Panc1 (cell line): ENCODE measurements around the gene ECD. TPM values are rescaled to one million over a fixed set of nuclear protein-coding genes. Genes with fewer than 3 reads are reported as not detected.

Experiments used
- ATAC-seq: fragments of 200-7000 bp; cut with Tn5 transposase; 2 replicates; pipeline ENCODE4 v1.9.1; 2020; ENCODE audit warnings: mild to moderate bottlenecking, moderate library complexity
- BruUV-seq: library from RNA; stranded (reverse); fragments of 400-500 nt; replicated peaks from 2 replicates; lab custom pipeline; 2021; lab: Mats Ljungman, UMichigan
- CTCF ChIA-PET: fragments of 300-600 bp; sonication (Branson Sonifier 250); formaldehyde crosslinking; loops from one replicate; lab custom pipeline; 2022; ENCODE audit warnings: antibody characterized with exemption; lab: Charles Lee
- POLR2A ChIA-PET: fragments of 300-600 bp; sonication (Branson Sonifier 250); formaldehyde crosslinking; loops from one replicate; lab custom pipeline; 2022; ENCODE audit warnings: antibody characterized with exemption; lab: Charles Lee
- DNase-seq: peaks from one replicate; pipeline ENCODE4 v3.0.0-alpha.2; 2010; ENCODE audit warnings: low read depth, low spot score
- H3K27ac ChIP-seq: 2 replicates; pipeline ENCODE4 v1.5.1; 2011; ENCODE audit warnings: mild to moderate bottlenecking, low read length, inconsistent platforms
- H3K27me3 ChIP-seq: fragments of 200-500 bp; sonication (Bioruptor generic); 2 replicates; pipeline ENCODE4 v1.6.0; 2014; ENCODE audit warnings: low read length, inconsistent platforms; ENCODE audit not compliant: control insufficient read depth, insufficient read depth
- H3K36me3 ChIP-seq: fragments of 200-500 bp; sonication (Bioruptor generic); 2 replicates; pipeline ENCODE4 v1.5.1; 2014; ENCODE audit warnings: inconsistent platforms, mild to moderate bottlenecking, low read length, moderate library complexity; ENCODE audit not compliant: control insufficient read depth, insufficient read depth
- H3K4me1 ChIP-seq: 2 replicates; pipeline ENCODE4 v1.5.1; 2011; ENCODE audit warnings: inconsistent platforms, mild to moderate bottlenecking, low read length, moderate library complexity; ENCODE audit not compliant: control insufficient read depth, insufficient read depth
- H3K4me3 ChIP-seq, 2 experiments: 2 replicates each; pipeline ENCODE4 v1.5.1; 2011 to 2012; ENCODE audit warnings: low read depth in 2 of 2, low read length in 2 of 2, mild to moderate bottlenecking in 2 of 2, inconsistent platforms in 1 of 2, moderate library complexity in 1 of 2
- H3K9me3 ChIP-seq: fragments of 200-500 bp; sonication (Bioruptor generic); 2 replicates; pipeline ENCODE4 v1.5.1; 2014; ENCODE audit warnings: low read depth, mild to moderate bottlenecking, inconsistent platforms, low read length, moderate library complexity; ENCODE audit not compliant: control insufficient read depth, insufficient read depth
- POLR2AphosphoS5 ChIP-seq: IDR thresholded peaks from 2 replicates; pipeline ENCODE4 v1.6.1; 2012; ENCODE audit warnings: mild to moderate bottlenecking, low read depth, low read length, moderate library complexity
- SIN3A ChIP-seq: IDR thresholded peaks from 2 replicates; pipeline ENCODE4 v1.6.1; 2012; ENCODE audit warnings: low read depth, mild to moderate bottlenecking, low read length, moderate library complexity, borderline replicate concordance; ENCODE audit not compliant: insufficient read depth
- TCF7L2 ChIP-seq: IDR thresholded peaks from 2 replicates; pipeline ENCODE4 v1.6.1; 2011; ENCODE audit warnings: mild to moderate bottlenecking, low read depth, low read length, inconsistent platforms
- in situ Hi-C: cut with HindIII; loops from 2 replicates; pipeline ENCODE4 v1.10.0; 2016; ENCODE audit warnings: low sequenced_read_pairs, low pct_unique_long_range_greater_than_20kb
- intact Hi-C: fragments of 100-400 bp; cut with micrococcal nuclease; formaldehyde crosslinking; loops from one replicate; pipeline ENCODE4 v1.10.0; 2022; ENCODE audit not compliant: unreplicated experiment
- total RNA-seq: library from RNA; stranded (reverse); gene quantifications from one replicate; pipeline ENCODE4 v1.2.1, GENCODE V29; 2021; ENCODE audit not compliant: unreplicated experiment
- TF ChIP-seq, protein P1 (sequence below): fragments of 450-650 bp; IDR thresholded peaks from 2 replicates; pipeline ENCODE4 v1.5.1; 2017; ENCODE audit warnings: mild to moderate bottlenecking
- TF ChIP-seq, protein P2 (sequence below), 2 experiments: IDR thresholded peaks; 2 replicates each; pipeline ENCODE4 v1.6.1; 2011 to 2012; ENCODE audit warnings: low read depth in 2 of 2, control low read depth in 1 of 2, low read length in 1 of 2, mild to moderate bottlenecking in 1 of 2, moderate library complexity in 1 of 2; ENCODE audit not compliant: insufficient read depth in 1 of 2

ECD gene
- total RNA-seq, 1 experiment from 2014 or later: 53.9 TPM

DNA sequence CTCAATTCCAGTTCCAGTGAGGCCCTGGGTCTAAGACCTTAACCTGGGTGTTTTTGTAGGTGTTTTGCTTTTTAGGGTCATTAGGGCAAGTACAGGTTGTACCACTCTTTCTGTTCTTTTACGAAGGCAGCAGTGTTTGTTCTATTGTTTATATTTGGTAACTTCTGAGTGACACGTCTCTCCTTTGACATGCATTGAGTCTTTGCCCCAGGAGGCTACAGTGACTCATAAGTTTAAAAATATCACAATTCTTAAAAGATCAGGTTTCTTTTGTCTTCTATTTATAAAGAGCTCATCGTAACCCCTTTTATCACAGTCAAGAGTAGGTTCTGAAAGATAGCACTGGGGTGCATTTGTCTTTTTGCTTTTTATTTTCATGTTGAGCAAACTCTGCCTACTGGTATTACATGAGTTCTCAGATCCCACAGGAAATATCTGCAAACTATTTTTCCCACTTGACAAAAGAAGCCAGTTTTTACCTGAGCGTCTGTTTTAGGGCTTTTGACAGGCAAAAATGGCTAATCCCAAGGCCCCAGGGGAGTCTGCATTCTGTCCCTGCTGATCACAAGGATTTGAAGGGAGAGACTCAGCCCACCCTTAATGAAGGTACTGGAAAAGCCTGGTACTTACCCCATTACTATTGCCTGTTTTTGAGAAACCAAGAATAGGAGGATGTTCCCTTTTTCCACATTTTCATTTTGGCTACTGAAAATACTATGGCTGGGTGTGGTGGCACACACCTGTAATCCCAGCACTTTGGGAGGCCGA, 49.6 kb downstream of the ECD start:
- Histone ChIP-seq H3K4me3 (no peak overlapping the region), H3K36me3 (no peaks in the 10 kb centered on the region), H3K27ac (no peak overlapping the region), H3K27me3 (no peaks in the 10 kb centered on the region), H3K9me3 (no peaks in the 10 kb centered on the region), H3K4me1 (peaks cover 6% of the 10 kb centered on the region; the same call in 1 of the 2 replicates)
- ChIA-PET POLR2A (no interaction called here), CTCF (no interaction called here)
- DNase-seq (no peak), ATAC-seq (peak; percentile 61; the same call in 1 of the 2 replicates)
- intact Hi-C loops: no loop called here
- TSS peak; percentile 26 for BruUV-seq
- in situ Hi-C loops: no loop called here
- TF ChIP-seq POLR2AphosphoS5 (no peak), SIN3A (no peak), TCF7L2 (no peak)
- TF ChIP-seq, protein P1, sequence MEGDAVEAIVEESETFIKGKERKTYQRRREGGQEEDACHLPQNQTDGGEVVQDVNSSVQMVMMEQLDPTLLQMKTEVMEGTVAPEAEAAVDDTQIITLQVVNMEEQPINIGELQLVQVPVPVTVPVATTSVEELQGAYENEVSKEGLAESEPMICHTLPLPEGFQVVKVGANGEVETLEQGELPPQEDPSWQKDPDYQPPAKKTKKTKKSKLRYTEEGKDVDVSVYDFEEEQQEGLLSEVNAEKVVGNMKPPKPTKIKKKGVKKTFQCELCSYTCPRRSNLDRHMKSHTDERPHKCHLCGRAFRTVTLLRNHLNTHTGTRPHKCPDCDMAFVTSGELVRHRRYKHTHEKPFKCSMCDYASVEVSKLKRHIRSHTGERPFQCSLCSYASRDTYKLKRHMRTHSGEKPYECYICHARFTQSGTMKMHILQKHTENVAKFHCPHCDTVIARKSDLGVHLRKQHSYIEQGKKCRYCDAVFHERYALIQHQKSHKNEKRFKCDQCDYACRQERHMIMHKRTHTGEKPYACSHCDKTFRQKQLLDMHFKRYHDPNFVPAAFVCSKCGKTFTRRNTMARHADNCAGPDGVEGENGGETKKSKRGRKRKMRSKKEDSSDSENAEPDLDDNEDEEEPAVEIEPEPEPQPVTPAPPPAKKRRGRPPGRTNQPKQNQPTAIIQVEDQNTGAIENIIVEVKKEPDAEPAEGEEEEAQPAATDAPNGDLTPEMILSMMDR: no peak
- TF ChIP-seq, protein P2, sequence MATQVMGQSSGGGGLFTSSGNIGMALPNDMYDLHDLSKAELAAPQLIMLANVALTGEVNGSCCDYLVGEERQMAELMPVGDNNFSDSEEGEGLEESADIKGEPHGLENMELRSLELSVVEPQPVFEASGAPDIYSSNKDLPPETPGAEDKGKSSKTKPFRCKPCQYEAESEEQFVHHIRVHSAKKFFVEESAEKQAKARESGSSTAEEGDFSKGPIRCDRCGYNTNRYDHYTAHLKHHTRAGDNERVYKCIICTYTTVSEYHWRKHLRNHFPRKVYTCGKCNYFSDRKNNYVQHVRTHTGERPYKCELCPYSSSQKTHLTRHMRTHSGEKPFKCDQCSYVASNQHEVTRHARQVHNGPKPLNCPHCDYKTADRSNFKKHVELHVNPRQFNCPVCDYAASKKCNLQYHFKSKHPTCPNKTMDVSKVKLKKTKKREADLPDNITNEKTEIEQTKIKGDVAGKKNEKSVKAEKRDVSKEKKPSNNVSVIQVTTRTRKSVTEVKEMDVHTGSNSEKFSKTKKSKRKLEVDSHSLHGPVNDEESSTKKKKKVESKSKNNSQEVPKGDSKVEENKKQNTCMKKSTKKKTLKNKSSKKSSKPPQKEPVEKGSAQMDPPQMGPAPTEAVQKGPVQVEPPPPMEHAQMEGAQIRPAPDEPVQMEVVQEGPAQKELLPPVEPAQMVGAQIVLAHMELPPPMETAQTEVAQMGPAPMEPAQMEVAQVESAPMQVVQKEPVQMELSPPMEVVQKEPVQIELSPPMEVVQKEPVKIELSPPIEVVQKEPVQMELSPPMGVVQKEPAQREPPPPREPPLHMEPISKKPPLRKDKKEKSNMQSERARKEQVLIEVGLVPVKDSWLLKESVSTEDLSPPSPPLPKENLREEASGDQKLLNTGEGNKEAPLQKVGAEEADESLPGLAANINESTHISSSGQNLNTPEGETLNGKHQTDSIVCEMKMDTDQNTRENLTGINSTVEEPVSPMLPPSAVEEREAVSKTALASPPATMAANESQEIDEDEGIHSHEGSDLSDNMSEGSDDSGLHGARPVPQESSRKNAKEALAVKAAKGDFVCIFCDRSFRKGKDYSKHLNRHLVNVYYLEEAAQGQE (IDR thresholded peaks at IDR 0.05; ENCODE audit: insufficient read depth in 1 of 2, low read depth in 2 of 2, low read length in 1 of 2): no peak

DNA sequence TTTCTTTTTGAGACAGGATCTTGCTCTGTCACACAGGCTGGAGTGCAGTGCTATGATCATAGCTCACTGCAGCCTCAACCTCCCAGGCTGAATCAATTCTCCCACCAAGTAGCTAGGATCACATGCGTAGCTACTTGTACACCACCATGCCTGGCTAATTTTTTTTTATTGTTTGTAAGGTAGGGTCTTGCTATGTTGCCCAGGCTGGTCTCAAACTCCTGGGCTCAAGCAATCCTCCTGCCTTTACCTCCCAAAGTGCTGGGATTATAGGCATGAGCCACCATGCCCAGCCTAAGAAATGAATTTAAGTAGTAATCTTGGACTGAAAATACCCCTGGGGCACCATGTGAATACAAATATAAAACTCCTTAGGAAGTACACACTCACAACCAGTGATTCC, 51.8 kb downstream of the ECD start:
- in situ Hi-C loops (no loop called here), intact Hi-C loops (no loop called here)
- ATAC-seq (no peak), DNase-seq (no peak)
- Histone ChIP-seq H3K27me3 (no peaks in the 10 kb centered on the region), H3K4me1 (peaks cover 11% of the 10 kb centered on the region), H3K27ac (no peak overlapping the region), H3K36me3 (no peaks in the 10 kb centered on the region), H3K9me3 (no peaks in the 10 kb centered on the region), H3K4me3 (no peak overlapping the region)
- BruUV-seq: no TSS peak
- TF ChIP-seq, protein P1: no peak
- TF ChIP-seq POLR2AphosphoS5 (no peak), SIN3A (no peak), TCF7L2 (no peak)
- TF ChIP-seq, protein P2 (IDR thresholded peaks at IDR 0.05; ENCODE audit: insufficient read depth in 1 of 2, low read depth in 2 of 2, low read length in 1 of 2): no peak
- CTCF ChIA-PET: no interaction called here
- POLR2A ChIA-PET: interaction anchor here (0.6 kb wide), 1 partner anchor 255 kb away, joined by 8 read pairs; no protein-coding TSS in a partner anchor
